Heart left ventricle (tissue), 16 donors: ENCODE results near the gene MICALL1. TPM values are rescaled to one million over a fixed set of nuclear protein-coding genes. Genes with fewer than 3 reads are reported as not detected.
A peak's percentile ranks its signal among the peaks of the same experiment; 100 is the strongest.

ENCODE experiments used
- ATAC-seq, 4 donors: fragments of 200-7000 bp; cut with Tn5 transposase; one replicate each; pipeline ENCODE4 v1.9.1; 2020 to 2022; ENCODE audit warnings: moderate library complexity in 4 of 4, mild to moderate bottlenecking in 3 of 4, moderate number of reproducible peaks in 1 of 4
- DNase-seq, 5 donors: peaks; one replicate each; pipeline ENCODE4 v3.0.0-alpha.2; 2020
- H3K27ac ChIP-seq, 12 donors: fragments of 200-600 bp; sonication (generic) in 4 of 12; one replicate each; pipeline versions ENCODE4 v1.5.0 to v1.8.0; 2016 to 2022; ENCODE audit warnings: mild to moderate bottlenecking in 2 of 12
- H3K27me3 ChIP-seq, 9 donors: fragments of 200-600 bp; sonication (generic) in 2 of 9; one replicate each; pipeline versions ENCODE4 v1.5.1 to v1.8.0; 2016 to 2022; ENCODE audit warnings: mild to moderate bottlenecking in 3 of 9
- H3K36me3 ChIP-seq, 9 donors: fragments of 200-600 bp; sonication (generic) in 2 of 9; one replicate each; pipeline versions ENCODE4 v1.5.0 to v1.8.0; 2018 to 2022; ENCODE audit warnings: mild to moderate bottlenecking in 2 of 9
- H3K4me1 ChIP-seq, 12 donors: fragments of 200-600 bp; sonication (generic) in 4 of 12; one replicate each; pipeline versions ENCODE4 v1.5.0 to v1.8.0; 2016 to 2022; ENCODE audit warnings: mild to moderate bottlenecking in 3 of 12
- H3K4me3 ChIP-seq, 12 donors: fragments of 200-600 bp; sonication (generic) in 4 of 12; one replicate each; pipeline versions ENCODE4 v1.5.0 to v1.8.0; 2017 to 2022; ENCODE audit warnings: mild to moderate bottlenecking in 9 of 12, moderate library complexity in 4 of 12
- H3K9me3 ChIP-seq, 12 donors: fragments of 200-600 bp; sonication (generic) in 4 of 12; one replicate each; pipeline versions ENCODE4 v1.5.0 to v1.8.0; 2016 to 2022; ENCODE audit warnings: mild to moderate bottlenecking in 1 of 12
- CTCF ChIP-seq, 12 donors: fragments of 200-600 bp; sonication (generic) in 4 of 12; IDR thresholded peaks; one replicate each; pipeline versions ENCODE4 v1.5.0 to v1.8.0; 2018 to 2022; ENCODE audit warnings: antibody characterized with exemption in 12 of 12, mild to moderate bottlenecking in 5 of 12
- POLR2A ChIP-seq, 2 donors: fragments of 450-650 bp; IDR thresholded peaks; one replicate each; pipeline ENCODE4 v1.6.1; 2017; ENCODE audit warnings: antibody characterized with exemption in 2 of 2, mild to moderate bottlenecking in 2 of 2, moderate library complexity in 2 of 2
- WGBS, 4 donors: extraction: QIAGEN DNeasy Blood & Tissue Kit in 2 of 4; methylation state at CpG; one replicate each; pipeline versions ENCODE4 v1.1.5 to v1.1.7; 2013 to 2018; 5-methylcytosine and 5-hydroxymethylcytosine counted together
- intact Hi-C, 10 donors: fragments of 100-400 bp; cut with DNase I; formaldehyde crosslinking; loops; one replicate each; pipeline versions ENCODE4 v1.11.1 to v1.14.2; 2022
- polyA plus RNA-seq, 2 donors: library from polyadenylated mRNA; stranded (reverse); fragments of 200-250 nt; gene quantifications; one replicate each; pipeline ENCODE4 v1.2.3, GENCODE V29; 2013
- total RNA-seq, 9 donors: library from RNA; depleted of rRNA in 2 of 9; stranded (reverse); fragments of >200 nt in 2 of 9; fragmentation: NEBNext Ultra II Directional in 3 of 9; extraction: Animal tissue kit (Norgen Biotek cat#: 25700) in 3 of 9; gene quantifications; one replicate each; pipeline versions ENCODE4 v1.1.0 to v1.2.4, GENCODE V29; 2016 to 2023
- donor health status: ischemic (EF 13 %, LVEDD 7.1; RV severe dilation, severe dysfunction).
- donor health status: healthy with polysubstance abuse.
- donor health status: DM: no; HTN: yes; CAD: no.
- donor health status: DM: no; HTN: no; CAD: no.
- donor health status: ischemic (EF 25% LVEDD 6.9; RV normal size, moderate dysfunction).
- donor health status: ischemic (EF 25% LVEDD 5.7; RV mildly dilated, moderate dysfunction).
- donor health status: healthy.
- donor health status: DM: yes; HTN: yes; CAD: no.
- donor health status: ischemic (EF 35%, LVEDD 5.7; RV mildly dilated, moderate dysfunction).
- donor health status: nonischemic (EF 11% LVEDD 7.7; RV severe dilation, severe dysfunction).
- donor health status: DM: yes; HTN: yes; CAD: no.
- donor health status: PGD.
- donor health status: ischemic (EF 29% LVEDD 5.4; RV normal size, mild dysfunction).
- donor health status: nonischemic (EF 23%, LVEDD 6.1; RV moderate dilation, normal function).

Gene MICALL1
- total and polyA plus RNA-seq, 11 donors, result 10.6 to 40.7 (median 17.8) TPM

GRCh38 chr22:37932401-37932800 lies 26.3 kb downstream of the MICALL1 start:
- H3K9me3 ChIP-seq, result no peaks in the 10 kb centered on the region
- 86 to 90% (median 89%) methylated on average over 9 to 10 of the region's 10 CpGs for WGBS, 4 donors
- peak in 1 of 4 donors; percentile 1 for ATAC-seq
- H3K4me1 ChIP-seq, result peaks cover 6 to 40% (median 14%) of the 10 kb centered on the region in 12 donors
- DNase-seq, result peak in 1 of 5 donors; percentile 53
- intact Hi-C loops, result loop anchor here in 5 of 10 donors (2.0 to 10.0 kb wide), 4 partner anchors 26 to 118 kb away; partner anchors contain the start of gene MICALL1 (in 1 of the 5)
- no peak overlapping the region for H3K4me3 ChIP-seq
- H3K27ac ChIP-seq, result peak overlapping the region in 2 of 12 donors; percentile 79 to 80
- no peaks in the 10 kb centered on the region for H3K27me3 ChIP-seq
- H3K36me3 ChIP-seq, result peaks cover 0 to 78% (median 46%) of the 10 kb centered on the region in 9 donors
- TF ChIP-seq POLR2A (IDR thresholded peaks at IDR 0.05) (no peak), CTCF (IDR thresholded peaks at IDR 0.05) (no peak)

GRCh38 chr22:37932821-37933578 lies 26.9 kb downstream of the MICALL1 start:
- ATAC-seq (peak in 2 of 4 donors; percentile 4 to 7), DNase-seq (no peak)
- Histone ChIP-seq H3K4me3 (no peak overlapping the region), H3K27ac (peak overlapping the region in 11 of 12 donors; percentile 16 to 80 (median 44)), H3K9me3 (no peaks in the 10 kb centered on the region), H3K36me3 (peaks cover 0 to 78% (median 46%) of the 10 kb centered on the region in 9 donors), H3K4me1 (peaks cover 6 to 40% (median 14%) of the 10 kb centered on the region in 12 donors), H3K27me3 (no peaks in the 10 kb centered on the region)
- WGBS, 4 donors, result 76 to 80% (median 78%) methylated on average over 19 to 21 of the region's 21 CpGs
- TF ChIP-seq CTCF (IDR thresholded peaks at IDR 0.05) (no peak), POLR2A (IDR thresholded peaks at IDR 0.05) (no peak)
- intact Hi-C loops, result loop anchor here in 5 of 10 donors (2.0 to 10.0 kb wide), 4 partner anchors 26 to 118 kb away; partner anchors contain the start of gene MICALL1 (in 1 of the 5)

- ATAC-seq (peak; percentile 93 to 98 (median 96)), DNase-seq (peak; percentile 87 to 94 (median 92))
- peak overlapping the region in 11 of 12 donors; percentile 16 to 80 (median 60) for H3K27ac ChIP-seq
- H3K4me3 ChIP-seq, result no peak overlapping the region
- no peaks in the 10 kb centered on the region for H3K27me3 ChIP-seq
- whole genome bisulfite sequencing, 4 donors, result 4 to 11% (median 6%) methylated on average over 8 to 13 of the region's 13 CpGs
- H3K9me3 ChIP-seq, result no peaks in the 10 kb centered on the region
- H3K36me3 ChIP-seq, result peaks cover 0 to 75% (median 42%) of the 10 kb centered on the region in 9 donors
- TF ChIP-seq CTCF (IDR thresholded peaks at IDR 0.05), result peak; percentile 88 to 99 (median 95)
- TF ChIP-seq POLR2A (IDR thresholded peaks at IDR 0.05), result no peak
- H3K4me1 ChIP-seq, result peaks cover 6 to 40% (median 14%) of the 10 kb centered on the region in 12 donors
- intact Hi-C loops, result loop anchor here in 6 of 10 donors (1.0 to 10.0 kb wide), 5 partner anchors 27 to 119 kb away; partner anchors contain the start of gene MICALL1 (in 2 of the 6)
Measured at GRCh38 chr22:37933711-37934376, 27.7 kb downstream of the MICALL1 start.
